Lower lobe of right lung (tissue), 2 donors: ENCODE measurements around the gene SLC66A3. TPM values are rescaled to one million over a fixed set of nuclear protein-coding genes. Genes with fewer than 3 reads are reported as not detected.
A peak's percentile ranks its signal among the peaks of the same experiment; 100 is the strongest.

Experiments used
- ATAC-seq, 2 donors: fragments of 200-7000 bp; cut with Tn5 transposase; one replicate each; pipeline ENCODE4 v1.9.1; 2020 to 2022; ENCODE audit warnings: mild to moderate bottlenecking in 2 of 2, moderate library complexity in 2 of 2
- DNase-seq: peaks from one replicate; pipeline ENCODE4 v3.0.0-alpha.2; 2020
- H3K27ac ChIP-seq: fragments of 200-600 bp; one replicate; pipeline ENCODE4 v1.8.0; 2022
- H3K27me3 ChIP-seq: fragments of 200-600 bp; one replicate; pipeline ENCODE4 v1.8.0; 2022; ENCODE audit warnings: low read depth
- H3K36me3 ChIP-seq: fragments of 200-600 bp; one replicate; pipeline ENCODE4 v1.8.0; 2022; ENCODE audit warnings: mild to moderate bottlenecking
- H3K4me1 ChIP-seq: fragments of 200-600 bp; one replicate; pipeline ENCODE4 v1.8.0; 2022
- H3K4me3 ChIP-seq: fragments of 200-600 bp; one replicate; pipeline ENCODE4 v1.8.0; 2022; ENCODE audit warnings: mild to moderate bottlenecking
- H3K9me3 ChIP-seq: fragments of 200-600 bp; one replicate; pipeline ENCODE4 v1.8.0; 2022
- intact Hi-C: fragments of 100-400 bp; cut with DNase I; formaldehyde crosslinking; loops from one replicate; pipeline ENCODE4 v1.11.0; 2022
- total RNA-seq: library from RNA; stranded (reverse); fragmentation: NEBNext Ultra II Directional; extraction: Animal tissue kit (Norgen Biotek cat#: 25700); gene quantifications from one replicate; pipeline ENCODE4 v1.2.1, GENCODE V29; 2021
- TF ChIP-seq, protein P1 (sequence below): fragments of 200-600 bp; IDR thresholded peaks from one replicate; pipeline ENCODE4 v1.8.0; 2022; ENCODE audit warnings: antibody characterized with exemption, mild to moderate bottlenecking
- donor health status: DM: no; HTN: yes; CAD: no; lungs with severe emphysema.

SLC66A3 gene
- total RNA-seq, 1 donor from 2014 or later, result 23.8 TPM

DNA sequence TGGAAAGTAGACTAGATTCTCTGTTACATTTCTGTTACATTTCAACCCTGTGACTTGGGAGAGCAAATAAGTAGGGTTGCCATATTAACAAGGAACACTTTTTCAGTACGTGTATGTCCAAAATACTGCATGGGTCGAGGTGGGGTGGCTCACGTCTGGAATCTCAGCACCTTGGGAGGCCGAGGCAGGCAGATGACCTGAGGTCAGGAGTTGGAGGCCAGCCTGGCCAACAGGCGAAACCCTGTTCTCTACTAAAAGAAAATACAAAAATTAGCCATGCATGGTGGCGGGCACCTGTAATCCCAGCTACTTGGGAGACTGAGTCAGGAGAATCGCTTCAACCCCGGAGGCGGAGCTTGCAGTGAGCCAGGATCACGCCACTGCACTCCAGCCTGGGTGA lies 11.2 kb downstream of the SLC66A3 start:
- H3K27me3 ChIP-seq, result no peaks in the 10 kb centered on the region
- intact Hi-C loops, result no loop called here
- no peak overlapping the region for H3K27ac ChIP-seq
- no peak overlapping the region for H3K4me3 ChIP-seq
- peaks cover 9% of the 10 kb centered on the region for H3K36me3 ChIP-seq
- no peak for DNase-seq
- no peaks in the 10 kb centered on the region for H3K9me3 ChIP-seq
- ATAC-seq, result no peak
- TF ChIP-seq, protein P1, sequence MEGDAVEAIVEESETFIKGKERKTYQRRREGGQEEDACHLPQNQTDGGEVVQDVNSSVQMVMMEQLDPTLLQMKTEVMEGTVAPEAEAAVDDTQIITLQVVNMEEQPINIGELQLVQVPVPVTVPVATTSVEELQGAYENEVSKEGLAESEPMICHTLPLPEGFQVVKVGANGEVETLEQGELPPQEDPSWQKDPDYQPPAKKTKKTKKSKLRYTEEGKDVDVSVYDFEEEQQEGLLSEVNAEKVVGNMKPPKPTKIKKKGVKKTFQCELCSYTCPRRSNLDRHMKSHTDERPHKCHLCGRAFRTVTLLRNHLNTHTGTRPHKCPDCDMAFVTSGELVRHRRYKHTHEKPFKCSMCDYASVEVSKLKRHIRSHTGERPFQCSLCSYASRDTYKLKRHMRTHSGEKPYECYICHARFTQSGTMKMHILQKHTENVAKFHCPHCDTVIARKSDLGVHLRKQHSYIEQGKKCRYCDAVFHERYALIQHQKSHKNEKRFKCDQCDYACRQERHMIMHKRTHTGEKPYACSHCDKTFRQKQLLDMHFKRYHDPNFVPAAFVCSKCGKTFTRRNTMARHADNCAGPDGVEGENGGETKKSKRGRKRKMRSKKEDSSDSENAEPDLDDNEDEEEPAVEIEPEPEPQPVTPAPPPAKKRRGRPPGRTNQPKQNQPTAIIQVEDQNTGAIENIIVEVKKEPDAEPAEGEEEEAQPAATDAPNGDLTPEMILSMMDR, result no peak
- H3K4me1 ChIP-seq, result no peaks in the 10 kb centered on the region

DNA sequence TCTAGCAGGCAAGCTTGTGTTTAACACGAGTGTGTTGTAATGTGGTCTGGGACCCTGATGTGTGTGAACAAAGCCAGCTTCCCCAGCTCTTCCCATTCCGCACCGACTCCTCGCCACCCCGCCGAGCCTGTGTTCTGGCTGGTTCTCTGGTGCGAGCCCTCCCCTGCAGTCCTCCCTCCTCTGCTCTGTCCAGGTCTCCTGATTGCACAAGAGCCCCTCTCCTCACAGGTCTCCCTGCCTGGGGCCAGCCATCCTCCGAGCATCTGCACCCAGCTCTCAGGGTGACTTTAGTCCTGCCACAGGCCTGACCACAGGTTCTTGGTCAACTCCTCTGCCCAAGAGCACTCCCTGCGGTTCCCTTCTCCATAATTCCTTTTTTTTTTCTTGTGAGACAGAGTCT lies 13.2 kb downstream of the SLC66A3 start:
- DNase-seq (no peak), ATAC-seq (no peak)
- H3K9me3 ChIP-seq, result no peaks in the 10 kb centered on the region
- intact Hi-C loops, result no loop called here
- no peaks in the 10 kb centered on the region for H3K4me1 ChIP-seq
- no peak overlapping the region for H3K27ac ChIP-seq
- peaks cover 5% of the 10 kb centered on the region for H3K36me3 ChIP-seq
- H3K4me3 ChIP-seq, result no peak overlapping the region
- no peaks in the 10 kb centered on the region for H3K27me3 ChIP-seq
- TF ChIP-seq, protein P1, result no peak

DNA sequence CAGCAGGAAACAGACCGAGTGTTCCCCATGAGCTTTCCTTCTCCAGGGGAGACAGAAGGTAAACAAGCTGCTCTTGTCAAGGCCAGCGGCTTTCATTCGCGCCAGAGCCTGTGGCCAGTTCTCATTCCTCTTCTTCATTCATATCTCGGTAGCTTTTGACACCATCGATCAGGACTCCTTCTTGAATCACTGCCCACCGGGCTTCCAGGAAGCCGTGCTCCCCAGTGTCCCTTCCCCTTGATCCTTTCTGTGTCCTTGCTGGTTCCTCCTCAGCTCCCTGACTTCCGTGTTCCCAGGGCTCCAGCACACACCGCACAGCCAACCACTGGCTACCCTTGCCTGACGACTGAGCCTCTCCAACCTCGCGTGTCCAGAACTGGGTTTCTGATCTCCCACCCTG lies 14.1 kb downstream of the SLC66A3 start:
- peak; percentile 52 to 70 for ATAC-seq
- no peaks in the 10 kb centered on the region for H3K4me1 ChIP-seq
- H3K9me3 ChIP-seq, result no peaks in the 10 kb centered on the region
- H3K27ac ChIP-seq, result no peak overlapping the region
- intact Hi-C loops, result no loop called here
- TF ChIP-seq, protein P1, result no peak
- H3K36me3 ChIP-seq, result no peaks in the 10 kb centered on the region
- no peaks in the 10 kb centered on the region for H3K27me3 ChIP-seq
- H3K4me3 ChIP-seq, result no peak overlapping the region
- DNase-seq, result no peak

DNA sequence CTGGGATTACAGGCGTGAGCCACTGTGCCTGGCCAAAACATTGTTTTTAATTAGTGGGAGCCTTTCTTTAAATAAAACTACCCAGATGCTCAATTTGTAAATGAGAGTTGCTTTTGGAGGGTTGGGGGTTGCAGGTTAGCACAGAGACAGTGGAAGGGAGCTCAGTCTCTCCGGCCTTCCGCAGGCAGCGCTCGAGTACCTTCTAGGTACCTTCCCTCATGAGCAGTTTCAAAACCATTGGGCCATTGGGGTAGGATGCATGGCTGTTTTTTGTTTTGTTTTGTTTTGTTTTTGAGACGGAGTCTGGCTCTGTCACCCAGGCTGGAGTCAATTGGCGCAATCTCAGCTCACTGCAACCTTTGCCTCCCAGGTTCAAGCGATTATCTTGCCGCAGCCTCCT lies 19.0 kb downstream of the SLC66A3 start:
- TF ChIP-seq, protein P1, result no peak
- DNase-seq (no peak), ATAC-seq (no peak)
- no peak overlapping the region for H3K4me3 ChIP-seq
- no peaks in the 10 kb centered on the region for H3K27me3 ChIP-seq
- H3K36me3 ChIP-seq, result peaks cover 17% of the 10 kb centered on the region
- no peaks in the 10 kb centered on the region for H3K9me3 ChIP-seq
- H3K4me1 ChIP-seq, result peaks cover 4% of the 10 kb centered on the region
- no peak overlapping the region for H3K27ac ChIP-seq
- intact Hi-C loops, result no loop called here

DNA sequence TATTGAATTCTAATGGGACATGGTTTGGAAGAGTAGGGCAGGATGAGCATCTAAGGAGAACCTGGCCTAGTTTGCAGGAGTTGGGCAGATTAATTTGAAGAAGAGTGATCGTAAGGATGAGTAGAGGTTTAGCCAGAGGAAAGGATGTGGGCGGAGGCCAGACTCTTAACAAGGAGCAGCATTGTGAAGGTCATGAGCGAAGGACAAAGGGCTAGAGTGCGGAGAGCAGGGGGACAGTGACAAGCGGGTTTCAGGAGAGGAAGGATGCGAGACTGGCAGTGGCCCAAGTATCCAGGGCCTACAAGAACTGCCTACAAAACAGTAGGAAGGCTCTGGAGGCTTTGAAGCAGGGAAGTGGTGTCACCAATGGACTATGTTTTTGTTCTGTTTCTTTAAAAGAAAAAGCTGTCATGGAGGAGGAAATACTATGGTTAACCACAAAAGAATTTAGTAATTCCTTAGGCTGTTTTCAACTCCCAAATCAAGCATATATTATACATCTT lies 20.1 kb downstream of the SLC66A3 start:
- Histone ChIP-seq H3K4me1 (peaks cover 4% of the 10 kb centered on the region), H3K27me3 (no peaks in the 10 kb centered on the region), H3K9me3 (no peaks in the 10 kb centered on the region), H3K4me3 (no peak overlapping the region), H3K27ac (no peak overlapping the region), H3K36me3 (peaks cover 28% of the 10 kb centered on the region)
- DNase-seq, result no peak
- TF ChIP-seq, protein P1, result no peak
- peak; percentile 45 to 51 for ATAC-seq
- intact Hi-C loops, result no loop called here
